Measurements from ENCODE around the gene ATP9B.
A peak's percentile ranks its signal among the peaks of the same experiment; 100 is the strongest.

ATP9B gene

GRCh38 chr18:79186649-79187048 lies 117.5 kb downstream of the ATP9B start:
- H3K4me3 ChIP-seq (ENCODE audit: low read depth, low read length) = no peak overlapping the region
- no peak for DNase-seq (ENCODE audit: low read depth)

DNA sequence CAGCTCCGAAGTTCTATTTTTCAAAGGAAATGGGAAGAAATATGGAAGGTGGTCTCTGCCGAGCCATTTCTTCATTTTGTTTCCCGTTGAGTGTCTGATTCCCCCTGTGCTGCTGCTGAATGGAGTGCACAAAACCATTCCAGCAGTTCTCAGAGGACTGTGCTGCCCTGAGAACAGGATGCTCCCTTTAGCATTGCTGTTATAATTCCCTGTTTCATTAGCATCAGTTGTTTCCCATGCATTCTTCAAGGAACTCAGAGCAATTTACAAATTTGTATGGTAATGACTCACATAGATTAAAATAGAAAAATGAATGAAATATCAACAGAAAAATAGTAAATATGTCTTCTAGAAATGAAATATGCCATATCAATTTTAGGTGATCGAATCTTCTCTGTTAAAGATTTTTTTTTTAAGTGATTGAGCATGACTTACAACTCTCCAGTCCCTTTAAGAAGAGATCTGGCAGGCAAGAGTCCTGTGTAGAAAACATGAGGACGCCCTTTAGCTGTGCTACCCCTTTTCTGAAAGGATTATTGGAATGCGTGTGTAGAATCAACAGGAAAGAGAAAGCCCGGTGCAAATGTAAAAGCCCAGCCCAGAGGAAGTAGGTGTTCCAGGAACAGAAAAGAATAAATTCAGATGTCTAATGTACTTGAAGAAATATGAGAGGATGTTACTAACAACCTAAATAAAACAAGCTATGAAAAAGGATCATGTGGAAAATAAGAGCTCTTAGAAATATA lies 118.5 kb downstream of the ATP9B start:
- DNase-seq (ENCODE audit: low read depth) = no peak
- no peak overlapping the region for H3K4me3 ChIP-seq (ENCODE audit: low read depth, low read length)

DNA sequence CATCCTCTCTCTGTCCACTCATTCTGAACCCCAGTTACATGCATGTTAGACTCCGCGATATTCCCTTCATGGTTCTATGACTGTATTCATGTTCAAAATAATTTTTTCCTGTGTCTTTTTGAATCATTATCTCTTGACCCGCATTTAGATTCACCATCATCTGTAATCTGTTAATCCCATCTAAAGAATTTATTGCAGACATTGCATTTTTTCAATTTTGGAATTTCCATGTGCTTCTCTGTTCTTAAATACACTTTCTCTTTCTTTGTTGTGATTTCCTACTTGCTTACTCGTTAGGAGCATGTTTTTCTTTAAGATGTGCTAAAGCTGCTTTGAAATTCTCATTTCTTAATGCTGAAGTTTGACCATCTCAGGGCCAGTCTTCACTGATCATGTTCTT lies 122.2 kb downstream of the ATP9B start:
- H3K4me3 ChIP-seq (ENCODE audit: low read depth, low read length) = no peak overlapping the region
- DNase-seq (ENCODE audit: low read depth) = no peak

DNA sequence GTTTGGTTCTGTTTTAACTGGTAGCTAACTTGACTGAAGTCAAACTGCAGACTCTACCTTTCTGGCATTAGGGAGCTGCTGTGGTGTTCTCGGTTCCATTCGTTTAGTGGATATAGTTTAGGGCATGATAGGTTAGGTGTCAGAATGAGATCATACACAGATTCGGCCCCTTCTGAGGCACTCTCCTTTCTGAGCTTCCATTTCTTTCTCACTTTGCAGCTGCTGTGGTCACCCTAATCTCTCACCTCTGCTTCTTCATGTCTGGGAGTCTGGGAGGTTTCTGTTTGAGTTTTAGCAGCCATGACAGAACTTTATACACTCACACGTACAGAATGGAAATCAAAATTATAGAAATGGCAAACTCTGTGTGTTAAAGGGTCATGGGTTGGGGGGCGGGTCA lies 122.8 kb downstream of the ATP9B start:
- no peak overlapping the region for H3K4me3 ChIP-seq (ENCODE audit: low read depth, low read length)
- no peak for DNase-seq (ENCODE audit: low read depth)

DNA sequence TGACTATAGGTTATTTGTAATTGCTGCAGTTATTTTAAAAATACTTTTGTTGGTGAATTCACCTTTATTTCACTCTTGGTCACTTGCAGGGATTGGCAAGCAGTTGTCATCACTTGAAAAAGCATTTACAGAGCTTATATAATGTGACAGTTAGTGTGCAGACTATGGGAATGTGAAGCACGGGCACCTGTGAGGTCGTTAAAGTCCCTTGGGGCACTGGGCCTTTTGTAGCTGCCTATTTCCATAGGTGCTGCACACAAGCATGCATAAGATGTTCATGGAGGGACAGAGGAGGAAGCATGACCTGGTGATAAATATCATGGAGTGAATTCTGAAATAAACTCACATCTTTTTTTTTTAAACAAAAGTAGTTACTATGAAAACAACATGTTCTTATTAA lies 124.6 kb downstream of the ATP9B start:
- no peak for DNase-seq (ENCODE audit: low read depth)
- no peak overlapping the region for H3K4me3 ChIP-seq (ENCODE audit: low read depth, low read length)

DNA sequence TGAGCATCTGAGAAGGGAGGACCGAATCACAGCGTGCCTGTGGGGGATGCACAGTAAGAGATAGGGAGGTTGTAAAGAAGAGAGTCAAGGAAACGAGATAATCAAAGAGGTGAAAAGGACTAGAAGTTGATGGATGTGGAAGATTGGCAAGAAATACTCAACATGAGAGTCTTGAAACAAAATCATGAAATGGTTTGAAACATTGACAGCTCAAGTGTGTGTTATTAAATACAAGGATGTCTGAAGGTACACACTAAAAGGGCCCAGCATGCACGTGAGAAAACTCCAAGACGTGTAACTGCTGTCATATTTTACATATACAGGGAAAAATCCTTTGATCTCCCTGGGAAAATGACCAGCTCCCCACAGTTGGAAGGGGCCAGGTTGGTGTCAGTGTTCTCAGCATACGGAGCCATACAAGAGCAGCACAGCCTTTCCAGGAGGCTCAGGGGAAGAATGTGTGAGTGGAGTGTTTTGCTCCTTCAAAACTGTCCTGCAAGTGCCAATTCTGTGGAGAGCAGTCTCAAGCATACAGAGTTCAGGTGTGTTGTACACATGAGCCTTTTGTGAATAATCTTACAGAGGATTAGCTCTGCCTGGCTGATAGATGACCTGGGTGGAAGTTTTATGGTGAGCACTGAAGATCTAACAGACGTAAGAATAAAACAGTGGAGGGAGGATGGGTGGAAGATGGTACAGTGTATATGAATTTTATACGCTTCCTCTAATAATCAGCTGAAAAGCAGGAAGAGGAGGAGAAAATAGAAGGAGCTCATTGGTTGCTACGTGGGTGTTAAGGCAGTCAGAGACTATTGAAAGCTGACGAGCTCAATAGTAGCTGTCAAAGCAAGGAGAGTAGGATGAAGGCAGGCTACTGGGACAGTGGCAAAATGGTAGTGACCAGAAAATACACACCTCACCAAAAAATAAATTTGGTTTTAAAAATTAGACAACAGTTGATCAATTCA lies 126.8 kb downstream of the ATP9B start:
- no peak overlapping the region for H3K4me3 ChIP-seq (ENCODE audit: low read depth, low read length)
- no peak for DNase-seq (ENCODE audit: low read depth)

GRCh38 chr18:79197531-79197930 lies 128.3 kb downstream of the ATP9B start:
- no peak for DNase-seq (ENCODE audit: low read depth)
- no peak overlapping the region for H3K4me3 ChIP-seq (ENCODE audit: low read depth, low read length)

- no peak overlapping the region for H3K4me3 ChIP-seq (ENCODE audit: low read depth, low read length)
- peak; percentile 4 for DNase-seq (ENCODE audit: low read depth)
Measured at GRCh38 chr18:79199691-79200374, 130.6 kb downstream of the ATP9B start.

- DNase-seq (ENCODE audit: low read depth) = no peak
- H3K4me3 ChIP-seq (ENCODE audit: low read depth, low read length) = no peak overlapping the region
Measured at GRCh38 chr18:79200546-79201268, 131.5 kb downstream of the ATP9B start.

GRCh38 chr18:79203017-79203605 lies 133.9 kb downstream of the ATP9B start:
- H3K4me3 ChIP-seq (ENCODE audit: low read depth, low read length) = no peak overlapping the region
- DNase-seq (ENCODE audit: low read depth) = no peak

GRCh38 chr18:79204889-79205807 lies 136.0 kb downstream of the ATP9B start:
- no peak overlapping the region for H3K4me3 ChIP-seq (ENCODE audit: low read depth, low read length)
- DNase-seq (ENCODE audit: low read depth) = no peak

DNA sequence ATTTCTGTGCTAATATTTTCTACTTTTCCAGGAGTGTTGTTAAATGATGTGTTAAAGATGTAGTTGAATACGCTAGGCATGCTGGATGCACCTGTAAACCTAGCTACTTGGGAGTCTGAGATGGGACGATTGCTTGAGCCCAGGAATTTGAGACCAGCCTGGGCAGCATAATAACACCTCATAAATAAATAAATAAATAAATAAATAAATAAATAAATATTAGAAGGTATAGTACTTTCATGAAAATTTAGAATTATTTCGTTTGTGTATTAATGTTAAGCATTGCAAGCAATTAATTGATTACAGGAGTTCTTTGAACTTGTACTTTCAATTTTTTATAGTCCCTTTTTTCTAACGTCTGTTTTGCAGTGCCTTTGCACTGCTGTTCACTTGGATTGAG lies 137.2 kb downstream of the ATP9B start:
- DNase-seq (ENCODE audit: low read depth) = no peak
- H3K4me3 ChIP-seq (ENCODE audit: low read depth, low read length) = no peak overlapping the region

DNA sequence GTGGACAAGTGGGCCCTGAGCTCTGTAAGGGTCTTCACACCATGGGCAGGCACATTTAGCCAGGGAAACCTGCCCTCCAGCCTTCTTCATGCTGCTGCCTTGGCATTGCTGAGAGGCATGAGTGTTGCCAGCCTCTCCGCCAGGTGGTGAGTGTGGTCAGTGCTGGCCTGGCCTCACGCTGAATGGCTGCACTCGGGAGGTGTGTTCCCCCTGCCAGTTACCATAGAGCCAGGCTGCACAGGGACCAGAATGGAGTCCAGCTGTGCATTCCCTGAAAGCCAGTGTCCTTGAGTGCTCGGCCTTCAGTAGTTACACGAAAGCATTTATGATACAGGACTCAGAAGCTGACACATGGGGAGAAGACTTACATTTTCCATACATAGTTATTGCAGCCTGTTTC lies 139.7 kb downstream of the ATP9B start:
- DNase-seq (ENCODE audit: low read depth) = no peak
- no peak overlapping the region for H3K4me3 ChIP-seq (ENCODE audit: low read depth, low read length)

GRCh38 chr18:79210002-79210910 lies 141.1 kb downstream of the ATP9B start:
- no peak for DNase-seq (ENCODE audit: low read depth)
- no peak overlapping the region for H3K4me3 ChIP-seq (ENCODE audit: low read depth, low read length)

DNA sequence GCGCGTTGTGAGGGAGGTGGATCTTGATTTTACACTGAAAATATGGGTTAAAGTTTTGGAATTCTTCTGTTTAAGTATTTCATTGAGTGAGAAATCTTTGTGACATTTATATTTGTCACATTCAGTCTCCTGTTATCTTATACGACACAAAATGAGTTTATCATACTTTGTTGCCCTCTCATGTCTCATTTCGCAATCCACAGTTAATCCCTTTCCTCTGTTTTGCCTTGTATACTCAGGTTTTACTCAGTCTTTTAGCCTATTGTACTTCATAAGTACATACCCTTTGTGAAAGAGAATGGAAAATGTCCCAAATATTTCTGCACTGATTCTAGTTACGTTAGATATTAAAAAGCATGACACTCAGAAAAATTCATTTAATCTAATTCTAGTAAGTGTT lies 142.7 kb downstream of the ATP9B start:
- H3K4me3 ChIP-seq (ENCODE audit: low read depth, low read length) = no peak overlapping the region
- DNase-seq (ENCODE audit: low read depth) = no peak

GRCh38 chr18:79214056-79214455 lies 144.9 kb downstream of the ATP9B start:
- no peak overlapping the region for H3K4me3 ChIP-seq (ENCODE audit: low read depth, low read length)
- DNase-seq (ENCODE audit: low read depth) = no peak

DNA sequence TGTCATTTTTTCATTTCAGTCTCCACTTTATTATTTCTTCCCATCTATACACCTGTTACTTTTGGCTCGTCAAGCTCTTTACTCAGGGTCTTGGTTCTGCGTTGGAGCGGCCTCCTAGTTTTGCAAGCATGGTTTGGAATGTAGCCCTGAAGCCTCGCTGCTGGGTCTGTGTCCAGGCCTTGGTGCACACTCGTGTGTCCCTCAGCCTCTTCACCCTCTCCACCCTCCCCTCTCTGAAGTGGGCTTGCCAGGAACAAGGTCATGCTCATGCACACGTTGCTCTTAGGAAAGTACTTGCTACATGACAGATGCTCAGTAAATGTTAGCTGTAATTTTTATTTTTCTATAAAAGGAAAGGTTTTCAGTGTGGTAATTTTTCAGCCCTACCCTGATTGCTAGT lies 147.0 kb downstream of the ATP9B start:
- DNase-seq (ENCODE audit: low read depth) = no peak
- no peak overlapping the region for H3K4me3 ChIP-seq (ENCODE audit: low read depth, low read length)

Measured in skeletal muscle cell (primary cell).